Cardiac muscle cell (in vitro differentiated cells and primary cell): ENCODE measurements around the gene PHRF1. TPM values are rescaled to one million over a fixed set of nuclear protein-coding genes. Genes with fewer than 3 reads are reported as not detected.
A peak's percentile ranks its signal among the peaks of the same experiment; 100 is the strongest.

Experiments
- DNase-seq, 2 donors: peaks; one replicate each; pipeline versions ENCODE4 v3.0.0 to v3.0.0-alpha.2; 2010 to 2017; ENCODE audit warnings: low read depth in 1 of 2, low spot score in 1 of 2
- H3K27ac ChIP-seq: fragments of 200-600 bp; sonication (generic); 2 replicates; pipeline ENCODE4 v1.5.1; 2016
- H3K27me3 ChIP-seq: fragments of 200-600 bp; sonication (generic); 2 replicates; pipeline ENCODE4 v1.6.0; 2016; ENCODE audit warnings: control low read depth
- H3K36me3 ChIP-seq: fragments of 200-600 bp; sonication (generic); 2 replicates; pipeline ENCODE4 v1.5.1; 2016; ENCODE audit warnings: control low read depth
- H3K4me1 ChIP-seq: fragments of 200-600 bp; sonication (generic); 2 replicates; pipeline ENCODE4 v1.8.1; 2017; ENCODE audit warnings: low read depth, mild to moderate bottlenecking, mixed run types
- H3K4me3 ChIP-seq: fragments of 200-600 bp; sonication (generic); 2 replicates; pipeline ENCODE4 v1.5.1; 2016; ENCODE audit warnings: mild to moderate bottlenecking
- H3K9me3 ChIP-seq: fragments of 200-600 bp; sonication (generic); 2 replicates; pipeline ENCODE4 v1.5.1; 2017; ENCODE audit warnings: low read depth, mild to moderate bottlenecking, control low read depth
- polyA plus RNA-seq: library from polyadenylated mRNA; unstranded; fragments of >200 nt; fragmentation: Nextera tagmentation; extraction: Ambion mirVana; gene quantifications from 2 replicates; pipeline ENCODE4 v1.2.1, GENCODE V29; 2016
- total RNA-seq: library from RNA; depleted of rRNA; stranded (reverse); fragments of >200 nt; gene quantifications from 2 replicates; pipeline ENCODE4 v1.2.3, GENCODE V29; 2016
- TF ChIP-seq, protein P1 (sequence below): IDR thresholded peaks from 2 replicates; pipeline ENCODE4 v1.5.1; 2012; ENCODE audit warnings: low read depth, mild to moderate bottlenecking, low read length

PHRF1 gene
- total and polyA plus RNA-seq, 2 experiments from 2014 or later = 17.8 to 48.0 TPM

DNA sequence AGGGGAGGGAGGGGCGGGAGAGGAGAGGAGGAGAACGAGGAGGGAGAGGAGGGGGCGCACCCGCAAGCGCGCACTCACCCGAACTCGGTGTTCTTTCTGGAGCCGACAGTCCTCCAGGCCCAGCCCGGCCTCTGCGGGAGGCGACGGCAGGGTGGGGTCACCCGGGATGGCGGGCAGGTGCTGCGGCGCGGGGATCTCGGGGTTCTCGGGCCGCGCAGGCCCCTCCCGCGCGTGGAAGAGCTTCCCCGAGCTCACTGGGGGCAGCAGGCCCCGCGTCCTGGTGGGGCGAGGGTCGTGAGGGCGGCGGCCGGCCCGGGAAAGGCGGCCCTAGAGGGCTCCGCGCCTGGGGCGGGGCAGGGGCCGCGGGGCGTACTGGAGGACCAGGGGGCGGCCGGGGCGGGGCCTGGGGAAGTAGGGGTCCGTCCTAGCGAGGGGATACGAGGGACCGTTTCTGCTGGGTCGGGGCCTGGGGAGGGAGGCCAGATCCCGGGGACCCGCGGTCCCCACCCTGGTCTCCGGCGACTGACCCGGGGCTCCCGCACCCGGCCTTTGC, 21.0 kb upstream of the PHRF1 start:
- H3K9me3 ChIP-seq = no peaks in the 10 kb centered on the region
- H3K4me1 ChIP-seq = peaks cover 11% of the 10 kb centered on the region
- no peaks in the 10 kb centered on the region for H3K36me3 ChIP-seq
- TF ChIP-seq, protein P1, sequence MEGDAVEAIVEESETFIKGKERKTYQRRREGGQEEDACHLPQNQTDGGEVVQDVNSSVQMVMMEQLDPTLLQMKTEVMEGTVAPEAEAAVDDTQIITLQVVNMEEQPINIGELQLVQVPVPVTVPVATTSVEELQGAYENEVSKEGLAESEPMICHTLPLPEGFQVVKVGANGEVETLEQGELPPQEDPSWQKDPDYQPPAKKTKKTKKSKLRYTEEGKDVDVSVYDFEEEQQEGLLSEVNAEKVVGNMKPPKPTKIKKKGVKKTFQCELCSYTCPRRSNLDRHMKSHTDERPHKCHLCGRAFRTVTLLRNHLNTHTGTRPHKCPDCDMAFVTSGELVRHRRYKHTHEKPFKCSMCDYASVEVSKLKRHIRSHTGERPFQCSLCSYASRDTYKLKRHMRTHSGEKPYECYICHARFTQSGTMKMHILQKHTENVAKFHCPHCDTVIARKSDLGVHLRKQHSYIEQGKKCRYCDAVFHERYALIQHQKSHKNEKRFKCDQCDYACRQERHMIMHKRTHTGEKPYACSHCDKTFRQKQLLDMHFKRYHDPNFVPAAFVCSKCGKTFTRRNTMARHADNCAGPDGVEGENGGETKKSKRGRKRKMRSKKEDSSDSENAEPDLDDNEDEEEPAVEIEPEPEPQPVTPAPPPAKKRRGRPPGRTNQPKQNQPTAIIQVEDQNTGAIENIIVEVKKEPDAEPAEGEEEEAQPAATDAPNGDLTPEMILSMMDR = no peak
- H3K27ac ChIP-seq = no peak overlapping the region
- peak overlapping the region; percentile 33 for H3K4me3 ChIP-seq
- no peak for DNase-seq
- H3K27me3 ChIP-seq = peaks cover 39% of the 10 kb centered on the region

DNA sequence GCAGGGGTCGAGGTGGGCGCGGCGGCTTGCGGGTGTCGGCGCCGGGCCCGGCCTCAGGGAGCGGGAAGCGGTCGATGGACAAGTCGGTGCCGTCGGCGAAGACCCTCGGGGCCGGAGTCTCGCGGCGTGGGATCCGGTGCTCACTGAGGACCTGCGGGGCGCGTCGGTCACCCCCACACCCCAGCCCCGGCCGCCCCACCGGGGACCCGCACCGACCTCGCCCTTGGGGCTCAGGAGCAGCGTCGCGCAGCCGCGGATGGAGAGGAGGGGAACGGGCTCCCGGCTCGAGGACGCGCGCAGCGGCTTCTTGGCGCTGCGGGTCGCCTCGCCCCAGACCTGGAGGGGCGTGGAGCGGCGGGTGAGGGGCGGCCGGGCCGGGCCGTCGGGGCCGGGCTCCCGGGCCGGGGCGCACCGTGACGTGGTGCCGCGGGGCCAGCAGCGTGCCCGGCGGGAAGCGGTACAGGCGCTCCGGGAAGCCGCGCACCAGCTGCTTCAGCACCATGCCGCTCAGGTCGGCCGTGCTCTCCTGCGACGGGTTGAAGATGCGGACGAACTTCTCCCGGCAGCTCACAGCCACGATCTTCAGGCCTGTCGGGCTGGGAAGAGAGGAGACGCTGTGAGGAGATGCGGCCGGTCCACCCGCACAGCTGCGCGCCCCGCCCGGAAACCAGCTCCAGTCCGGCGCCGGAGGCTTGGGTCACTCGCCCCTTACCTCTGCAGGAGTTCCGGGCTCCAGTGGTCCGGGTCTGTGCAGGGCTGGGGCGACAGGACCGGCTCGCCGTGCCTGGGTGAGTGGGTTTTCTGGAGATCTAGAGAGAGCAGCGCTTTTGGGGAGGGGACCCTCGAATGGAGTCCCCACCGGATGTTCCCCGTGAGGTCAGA, 20.2 kb upstream of the PHRF1 start:
- H3K27me3 ChIP-seq = peaks cover 39% of the 10 kb centered on the region
- DNase-seq = peak in 1 of 2 donors; percentile 49

GRCh38 chr11:556662-557256, 19.5 kb upstream of the PHRF1 start:
- no peak for DNase-seq
- no peak overlapping the region for H3K4me3 ChIP-seq
- no peaks in the 10 kb centered on the region for H3K9me3 ChIP-seq
- peaks cover 11% of the 10 kb centered on the region for H3K4me1 ChIP-seq
- no peaks in the 10 kb centered on the region for H3K36me3 ChIP-seq
- TF ChIP-seq, protein P1 = no peak
- no peak overlapping the region for H3K27ac ChIP-seq
- peaks cover 39% of the 10 kb centered on the region for H3K27me3 ChIP-seq

More for the DNA sequence above, 20.2 kb upstream of the PHRF1 start:
- no peaks in the 10 kb centered on the region for H3K36me3 ChIP-seq
- TF ChIP-seq, protein P1 = no peak
- H3K27ac ChIP-seq = no peak overlapping the region
- peak overlapping the region; percentile 33 for H3K4me3 ChIP-seq
- H3K4me1 ChIP-seq = peaks cover 11% of the 10 kb centered on the region
- H3K9me3 ChIP-seq = no peaks in the 10 kb centered on the region

- Histone ChIP-seq H3K36me3 (no peaks in the 10 kb centered on the region), H3K27me3 (peaks cover 39% of the 10 kb centered on the region), H3K9me3 (no peaks in the 10 kb centered on the region), H3K4me3 (no peak overlapping the region), H3K4me1 (peaks cover 11% of the 10 kb centered on the region), H3K27ac (no peak overlapping the region)
- TF ChIP-seq, protein P1 = no peak
- no peak for DNase-seq
Measured at GRCh38 chr11:557328-558132, 18.7 kb upstream of the PHRF1 start.

- no peak overlapping the region for H3K4me3 ChIP-seq
- no peak for DNase-seq
- H3K36me3 ChIP-seq = no peaks in the 10 kb centered on the region
- no peaks in the 10 kb centered on the region for H3K9me3 ChIP-seq
- TF ChIP-seq, protein P1 = no peak
- no peak overlapping the region for H3K27ac ChIP-seq
- peaks cover 39% of the 10 kb centered on the region for H3K27me3 ChIP-seq
- peaks cover 11% of the 10 kb centered on the region for H3K4me1 ChIP-seq
Measured at GRCh38 chr11:558503-558902, 17.8 kb upstream of the PHRF1 start.
